Upper lobe of left lung (tissue), 4 donors: ENCODE measurements around the gene FRMPD4.

ENCODE experiments used
- POLR2A ChIP-seq, 4 donors: fragments of 450-650 bp; IDR thresholded peaks; one replicate each; pipeline ENCODE4 v1.5.1; 2016 to 2017; ENCODE audit warnings: antibody characterized with exemption in 4 of 4, mild to moderate bottlenecking in 2 of 4
- POLR2AphosphoS5 ChIP-seq, 2 donors: sonication (generic); formaldehyde crosslinking; IDR thresholded peaks; one replicate each; pipeline ENCODE4 v1.5.1; 2017; ENCODE audit warnings: antibody characterized with exemption in 2 of 2
- TF ChIP-seq, protein P1 (sequence below), 6 experiments: fragments of 450-650 bp in 4 of 6; fragments of 200-600 bp in 2 of 6; sonication (generic) in 2 of 6; IDR thresholded peaks; one replicate each; pipeline ENCODE4 v1.5.1; 2016 to 2019; ENCODE audit warnings: antibody characterized with exemption in 6 of 6

DNA sequence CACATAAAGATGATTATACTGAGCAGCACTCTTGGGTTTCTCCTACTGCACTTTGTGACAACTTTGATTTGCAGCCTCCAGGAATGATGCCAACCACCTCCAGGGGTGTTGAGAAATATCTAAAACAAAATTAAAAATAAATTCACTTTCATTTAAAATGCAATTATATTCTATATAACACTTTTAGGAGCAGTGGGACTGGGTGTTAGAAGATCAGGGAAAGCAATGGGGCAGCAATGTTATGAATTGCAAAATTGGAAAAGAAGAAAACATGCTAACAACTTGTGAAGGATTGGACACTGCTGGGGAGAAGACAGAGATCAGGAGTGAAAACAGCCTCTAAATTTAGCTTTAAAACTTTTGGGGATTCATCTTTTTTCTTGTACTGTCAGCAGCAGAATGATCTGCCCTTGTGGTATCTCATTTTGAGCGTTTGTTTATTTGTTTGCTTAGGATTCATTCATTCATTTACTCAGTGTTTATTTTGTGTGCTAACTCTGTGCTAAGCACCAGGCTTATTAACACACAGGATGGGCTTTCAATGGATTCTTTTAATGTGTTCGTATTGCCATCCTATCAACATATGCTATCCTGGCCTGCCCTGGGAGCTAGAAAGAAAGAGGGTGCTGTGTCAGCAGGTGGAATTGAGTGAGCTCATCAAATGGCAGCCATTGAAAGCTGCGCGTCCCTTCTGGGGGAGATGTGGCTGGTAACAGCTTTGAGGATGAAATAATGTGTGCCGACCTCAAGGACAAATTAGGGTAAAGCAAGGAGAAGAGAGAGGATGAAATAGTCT lies 96.5 kb downstream of the FRMPD4 start:
- TF ChIP-seq, protein P1, sequence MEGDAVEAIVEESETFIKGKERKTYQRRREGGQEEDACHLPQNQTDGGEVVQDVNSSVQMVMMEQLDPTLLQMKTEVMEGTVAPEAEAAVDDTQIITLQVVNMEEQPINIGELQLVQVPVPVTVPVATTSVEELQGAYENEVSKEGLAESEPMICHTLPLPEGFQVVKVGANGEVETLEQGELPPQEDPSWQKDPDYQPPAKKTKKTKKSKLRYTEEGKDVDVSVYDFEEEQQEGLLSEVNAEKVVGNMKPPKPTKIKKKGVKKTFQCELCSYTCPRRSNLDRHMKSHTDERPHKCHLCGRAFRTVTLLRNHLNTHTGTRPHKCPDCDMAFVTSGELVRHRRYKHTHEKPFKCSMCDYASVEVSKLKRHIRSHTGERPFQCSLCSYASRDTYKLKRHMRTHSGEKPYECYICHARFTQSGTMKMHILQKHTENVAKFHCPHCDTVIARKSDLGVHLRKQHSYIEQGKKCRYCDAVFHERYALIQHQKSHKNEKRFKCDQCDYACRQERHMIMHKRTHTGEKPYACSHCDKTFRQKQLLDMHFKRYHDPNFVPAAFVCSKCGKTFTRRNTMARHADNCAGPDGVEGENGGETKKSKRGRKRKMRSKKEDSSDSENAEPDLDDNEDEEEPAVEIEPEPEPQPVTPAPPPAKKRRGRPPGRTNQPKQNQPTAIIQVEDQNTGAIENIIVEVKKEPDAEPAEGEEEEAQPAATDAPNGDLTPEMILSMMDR (IDR thresholded peaks at IDR 0.05), result no peak
- TF ChIP-seq POLR2A (IDR thresholded peaks at IDR 0.05) (no peak), POLR2AphosphoS5 (IDR thresholded peaks at IDR 0.05) (no peak)
